HG02610 (cell line): ENCODE results near the gene NFE2.

Experiments used
- ATAC-seq: cut with Tn5 transposase; IDR thresholded peaks from one replicate; pipeline ENCODE4 v1.9.1; 2021; ENCODE audit warnings: mild to moderate bottlenecking, moderate library complexity; ENCODE audit not compliant: unreplicated experiment

Gene NFE2

DNA sequence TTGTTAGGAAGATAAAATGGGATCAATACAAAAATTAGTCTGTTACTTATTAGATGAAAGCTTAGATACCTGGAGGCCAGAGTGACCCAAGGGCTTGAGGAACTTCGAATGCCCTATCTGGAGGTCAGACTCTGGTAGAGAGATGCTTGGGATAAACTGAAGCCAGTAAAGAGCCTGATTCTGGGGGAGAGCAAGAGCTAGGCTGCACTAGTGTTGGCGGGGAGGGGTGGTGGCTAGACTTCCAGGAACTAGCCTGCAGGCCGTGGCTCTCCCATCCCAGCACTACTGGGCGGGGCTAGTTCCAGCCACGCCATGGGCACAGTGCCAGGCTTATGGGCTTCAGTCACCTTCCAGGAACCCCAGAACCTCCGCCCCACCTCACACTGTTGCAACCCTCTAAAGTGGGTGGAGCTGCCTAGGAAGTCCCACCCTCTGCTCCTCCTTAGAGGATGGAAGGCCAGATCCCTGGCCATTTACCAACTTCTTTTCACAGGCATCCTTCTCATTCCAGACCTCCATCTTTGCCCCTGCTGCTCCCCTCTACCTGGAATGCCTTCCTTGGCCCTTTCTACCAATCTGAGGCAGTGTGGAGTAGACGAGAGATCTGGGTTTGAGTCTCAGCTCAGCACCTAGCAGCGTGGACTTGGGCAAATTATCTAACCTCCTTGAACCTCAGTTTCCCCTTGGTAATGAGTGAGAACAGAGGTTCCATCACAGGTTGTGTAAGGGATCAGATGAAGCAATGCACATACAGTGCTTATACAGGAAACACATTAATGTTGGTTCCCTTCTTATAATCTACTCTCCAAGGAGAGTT, 6.3 kb upstream of the NFE2 start:
- ATAC-seq, result no peak

DNA sequence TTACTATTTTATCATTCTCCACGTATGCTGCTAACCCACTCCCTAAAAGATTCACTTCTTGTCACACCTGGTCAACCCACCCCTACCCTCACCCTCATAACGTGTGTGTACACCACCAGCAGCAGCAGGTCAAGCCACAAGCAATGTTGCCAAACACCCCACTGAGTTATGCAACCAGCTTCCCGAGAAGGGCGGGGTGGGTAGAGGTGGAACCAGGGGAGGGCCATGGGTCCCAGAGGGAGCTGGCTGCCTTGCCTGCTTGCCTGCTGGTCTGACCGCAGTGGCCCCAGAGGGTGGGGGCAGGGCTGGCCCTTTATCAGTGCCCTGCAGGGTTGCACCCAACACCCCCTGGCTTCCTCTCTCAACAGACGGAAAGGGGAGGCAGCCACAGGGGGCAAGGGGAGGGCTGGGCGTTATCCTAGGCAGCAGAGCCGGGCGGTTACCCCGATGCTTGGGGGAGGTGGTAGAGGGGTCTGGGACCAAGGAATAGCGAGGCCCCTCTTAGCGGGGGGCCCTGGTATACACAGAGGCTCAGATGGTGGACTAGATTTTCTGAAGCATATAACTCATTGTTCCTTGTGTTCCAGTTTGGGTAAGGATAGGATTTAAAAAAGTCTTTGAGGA, 3.5 kb upstream of the NFE2 start:
- peak; percentile 45 for ATAC-seq

DNA sequence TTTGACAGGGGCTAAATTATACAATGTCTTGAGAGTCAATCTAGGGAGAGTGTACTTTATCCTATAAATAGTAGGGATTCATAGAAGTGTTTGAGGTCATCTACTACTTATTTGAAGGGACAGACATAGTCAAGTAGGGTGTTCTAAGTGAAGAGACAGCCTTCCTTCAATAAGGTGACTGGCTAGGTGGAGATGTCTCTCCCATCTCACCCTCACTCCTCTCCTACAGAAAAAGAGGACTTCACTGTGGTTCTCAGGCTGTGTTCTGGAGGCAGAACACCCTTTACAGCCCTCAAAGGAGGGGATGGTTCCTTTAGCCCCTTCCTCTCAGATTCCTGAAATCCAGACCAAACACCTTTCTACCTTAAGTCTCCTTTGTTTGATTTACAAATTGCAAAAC, 2.8 kb upstream of the NFE2 start:
- ATAC-seq, result no peak

DNA sequence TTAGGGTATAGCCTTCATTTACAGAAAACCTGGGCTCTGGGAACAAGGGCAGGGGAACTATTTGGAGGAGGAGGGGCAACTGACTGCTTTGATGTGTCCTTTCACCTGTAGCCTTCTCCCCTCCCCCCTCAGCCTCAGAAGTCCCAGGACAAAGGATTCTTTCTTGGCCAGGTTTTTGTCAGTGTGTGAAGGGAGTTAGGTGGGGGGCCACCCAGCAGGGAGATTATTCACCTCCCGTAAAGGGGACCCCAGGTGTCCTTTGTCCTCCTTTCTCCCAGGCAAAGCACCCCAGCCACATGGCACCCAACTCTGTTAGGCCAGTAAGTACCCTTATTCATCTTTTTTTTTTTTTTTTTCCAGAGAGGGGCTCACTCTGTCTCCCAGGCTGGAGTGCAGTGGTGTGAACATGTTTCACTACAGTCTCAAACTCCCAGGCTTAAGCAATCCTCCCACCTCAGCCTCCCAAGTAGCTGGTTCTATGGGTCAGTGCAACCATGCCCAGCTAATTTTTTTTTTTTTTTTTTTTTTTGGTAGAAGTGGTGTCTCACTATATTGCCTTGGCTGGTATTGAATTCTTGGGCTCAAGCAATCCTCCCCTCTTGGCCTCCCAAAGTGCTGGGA, 723 bp upstream of the NFE2 start:
- ATAC-seq, result no peak

GRCh38 chr12:54300225-54300731, 537 bp downstream of the NFE2 start:
- ATAC-seq, result no peak

DNA sequence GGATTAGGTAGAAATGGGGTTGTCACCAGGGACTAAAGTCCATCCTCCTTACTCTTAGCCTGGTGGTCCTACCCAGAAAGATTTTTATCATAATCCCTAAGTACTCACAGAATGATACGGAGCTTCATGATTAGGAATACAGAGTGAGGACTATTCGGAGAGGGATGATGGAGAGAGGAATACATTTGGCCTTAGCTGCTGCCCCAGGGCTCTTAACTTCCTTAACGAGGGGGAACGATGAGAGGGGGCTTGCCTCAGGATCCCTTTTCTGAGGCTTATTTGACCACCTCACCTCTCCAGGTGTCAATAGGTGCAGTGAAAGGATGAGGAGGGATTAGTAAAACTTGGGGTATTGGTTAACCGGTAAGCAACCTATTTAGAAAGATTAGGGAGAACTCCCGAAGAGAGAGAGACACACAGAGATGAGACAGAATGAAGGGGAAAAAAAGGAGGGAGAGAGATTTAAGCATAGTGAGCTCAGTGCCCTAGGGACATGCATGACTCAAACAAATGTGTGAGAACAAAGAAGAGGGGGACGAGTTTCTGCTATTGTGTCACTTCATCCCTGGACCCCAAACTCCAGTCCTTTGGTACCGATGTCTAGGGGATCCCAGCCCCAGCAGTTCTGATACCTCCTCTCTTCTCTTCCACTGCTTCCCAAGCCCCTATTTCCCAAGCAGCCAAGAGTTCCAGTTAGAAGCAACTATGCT, 1.1 kb downstream of the NFE2 start:
- no peak for ATAC-seq

- ATAC-seq, result no peak
These were observed 1.9 kb downstream of the NFE2 start for GRCh38 chr12:54298904-54299303.

DNA sequence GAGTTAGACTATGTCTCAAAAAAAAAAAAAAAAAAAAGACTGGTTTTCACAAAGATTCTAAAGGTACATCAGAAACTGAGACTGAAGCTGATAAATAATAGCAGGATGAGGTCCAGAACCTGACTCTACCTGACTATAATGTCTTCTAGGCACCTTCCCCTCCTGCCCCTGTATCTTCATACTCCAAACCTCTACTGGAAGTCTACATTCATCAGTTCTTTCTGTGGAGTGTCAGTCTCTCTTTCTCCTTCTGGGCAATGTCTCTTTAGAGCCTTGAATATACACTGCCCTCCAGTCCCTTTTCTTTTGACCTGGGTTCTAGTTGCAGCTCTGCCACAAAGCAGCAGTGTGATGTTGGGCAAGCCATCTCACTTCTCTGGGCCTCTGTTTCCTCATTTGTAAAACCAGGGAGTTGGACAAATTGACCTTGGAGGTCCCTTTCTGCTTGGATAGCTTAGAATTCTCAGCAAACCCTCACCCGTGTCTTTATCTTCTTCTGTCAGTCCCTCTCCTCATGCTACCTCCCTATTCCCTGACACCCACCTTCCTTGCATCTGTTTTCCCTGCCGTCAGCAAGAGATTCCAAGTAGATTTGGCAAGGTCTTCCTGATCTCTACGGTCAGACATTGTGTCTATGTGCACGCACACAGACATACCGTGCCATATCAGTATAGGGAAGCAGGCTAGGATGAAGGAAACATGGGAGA, 4.3 kb downstream of the NFE2 start:
- ATAC-seq, result no peak

- no peak for ATAC-seq
These were observed 5.8 kb downstream of the NFE2 start for GRCh38 chr12:54294953-54295566.

- no peak for ATAC-seq
These were observed 6.5 kb downstream of the NFE2 start for GRCh38 chr12:54294152-54294952.

DNA sequence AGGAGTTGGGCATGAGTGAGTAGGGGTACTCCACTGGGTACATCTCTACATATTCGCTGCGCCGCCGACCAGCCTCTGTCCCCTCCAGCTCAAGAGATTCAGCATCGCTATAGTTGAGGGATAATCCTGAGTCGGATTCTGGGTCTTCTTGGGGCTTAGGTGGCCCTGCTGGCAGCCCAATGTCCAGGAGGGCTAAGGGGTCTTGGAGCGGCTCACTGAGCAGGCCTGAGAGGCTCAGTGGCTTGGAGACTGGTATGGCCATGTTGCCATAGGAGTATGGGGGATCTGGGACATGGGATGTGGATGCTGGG, 7.9 kb downstream of the NFE2 start:
- no peak for ATAC-seq

DNA sequence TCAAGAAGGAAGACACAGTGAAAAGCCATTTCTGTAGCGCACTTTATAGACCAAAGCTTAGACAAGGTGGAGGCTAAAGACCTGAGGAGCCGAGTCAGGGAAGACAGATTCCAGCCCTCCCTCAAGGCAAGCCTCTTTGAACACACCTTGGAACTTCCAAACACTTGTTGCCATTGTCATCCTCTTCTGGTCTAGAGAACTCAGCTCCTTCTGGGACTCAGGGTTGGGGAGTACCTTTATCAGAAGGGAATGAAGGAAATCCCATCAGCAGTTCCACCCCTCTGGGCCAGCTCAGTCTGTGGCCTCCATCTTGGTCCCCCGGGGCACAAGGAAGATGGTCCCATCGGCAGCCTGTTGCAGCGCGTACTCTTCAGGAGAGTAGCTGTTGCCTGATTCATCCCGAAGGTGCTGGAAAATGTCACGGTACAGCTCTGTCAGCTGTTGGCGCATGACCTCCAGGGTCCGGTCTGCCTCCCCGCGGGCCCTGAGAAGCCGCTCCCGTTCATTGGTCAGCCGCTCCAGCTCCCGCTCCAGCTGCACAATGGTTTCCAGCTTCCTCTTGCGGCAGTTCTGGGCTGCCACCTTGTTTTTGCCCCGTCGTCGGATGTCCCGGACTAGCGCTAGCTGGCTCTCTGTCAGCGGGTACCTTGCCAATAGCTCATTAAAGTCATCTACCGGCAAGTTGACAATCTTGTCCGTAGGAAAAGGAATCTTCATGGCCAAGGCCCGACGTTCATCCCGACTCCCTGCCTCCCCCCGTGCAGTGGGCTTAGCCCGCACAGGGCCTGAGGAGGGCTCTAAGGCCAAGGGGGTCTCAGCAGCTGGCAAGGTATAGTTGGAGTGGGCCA, 8.5 kb downstream of the NFE2 start:
- no peak for ATAC-seq

DNA sequence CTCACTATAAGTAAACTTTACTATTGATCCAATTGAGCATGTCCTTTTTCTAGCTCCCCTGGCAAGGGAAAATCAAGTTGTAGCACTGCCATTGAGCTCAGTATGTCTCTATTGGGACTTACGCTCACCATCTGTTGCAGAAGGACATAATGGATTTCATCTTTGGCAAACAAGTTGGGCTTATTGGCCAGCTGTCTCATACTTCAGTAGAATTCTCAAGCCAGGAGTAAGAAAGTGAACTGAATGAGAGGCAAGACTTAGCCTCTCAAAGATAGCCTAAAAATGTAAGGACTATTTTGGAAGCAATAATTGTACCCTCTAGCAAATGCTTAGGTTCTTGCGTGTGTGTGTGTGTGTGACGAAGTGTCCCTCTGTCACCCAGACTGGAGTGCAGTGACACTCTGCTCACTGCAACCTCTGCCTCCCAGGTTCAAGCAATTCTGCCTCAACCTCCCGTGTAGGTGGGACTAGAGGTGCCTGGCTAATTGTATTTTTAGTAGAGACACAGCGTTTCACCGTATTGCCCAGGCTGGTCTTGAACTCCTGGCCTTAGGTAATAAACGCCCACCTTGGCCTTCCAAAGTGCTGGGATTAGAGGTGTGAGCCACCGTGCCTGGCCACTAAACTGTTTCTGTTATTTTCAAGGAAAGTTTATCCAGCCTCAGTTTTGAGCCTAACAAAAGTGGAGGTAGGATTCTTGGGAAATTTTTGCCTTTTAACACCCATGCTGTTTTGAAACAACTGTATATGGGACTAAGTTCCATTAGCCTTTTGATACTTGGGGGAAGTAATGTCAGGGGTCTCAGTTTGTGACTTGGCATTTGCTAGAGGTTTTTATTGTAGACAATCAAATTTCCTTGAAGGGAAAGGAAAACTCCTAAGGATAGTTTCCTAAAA, 13.3 kb downstream of the NFE2 start:
- ATAC-seq, result no peak

DNA sequence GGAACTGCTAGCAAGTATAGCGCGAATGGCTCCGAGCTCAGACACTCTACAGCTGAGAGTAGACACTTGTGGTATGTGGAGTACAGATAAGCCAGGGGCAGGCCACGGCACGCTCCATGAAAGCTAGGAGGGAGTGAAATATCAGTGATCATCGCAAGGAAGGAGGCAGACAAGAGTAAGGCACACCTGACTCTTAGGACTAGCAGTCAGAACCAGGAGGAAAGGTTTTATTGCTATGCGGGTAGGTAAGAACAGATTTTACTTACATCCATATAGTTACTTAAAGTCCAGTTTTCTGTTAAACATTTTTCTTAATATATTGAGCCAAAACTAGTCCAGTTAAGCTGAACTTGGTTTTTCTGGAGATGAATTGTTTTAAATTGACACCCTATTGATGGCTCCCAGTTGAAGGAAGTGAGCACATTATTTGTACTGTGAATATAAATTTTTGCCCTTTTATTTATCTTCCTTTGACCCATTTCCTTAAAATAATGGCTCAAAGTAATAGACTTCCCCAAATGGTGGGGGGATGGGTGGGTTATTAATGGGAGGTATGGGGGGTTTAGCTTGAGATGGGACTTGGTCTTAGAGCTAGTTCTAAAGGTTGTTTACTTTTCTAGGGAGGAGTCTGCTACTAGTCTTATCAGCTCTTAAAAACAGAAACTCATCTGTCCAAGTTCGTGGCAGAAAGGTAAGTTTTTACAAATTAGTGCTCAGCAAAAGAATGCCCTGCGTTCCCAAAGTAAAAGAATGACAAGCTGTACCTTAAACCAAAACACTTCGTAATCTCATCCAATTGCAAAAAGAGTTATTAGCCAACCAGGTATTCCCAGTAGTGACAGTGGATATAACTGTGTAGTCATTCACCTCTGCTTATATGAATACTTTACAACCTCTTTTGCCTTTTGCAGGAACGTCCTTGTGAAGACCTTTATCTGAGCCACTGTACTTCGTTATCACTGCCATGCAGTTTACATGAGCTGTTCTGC, 14.5 kb downstream of the NFE2 start:
- ATAC-seq, result no peak

- no peak for ATAC-seq
These were observed 15.4 kb downstream of the NFE2 start for GRCh38 chr12:54285150-54286041.
